GM12872 (cell line): ENCODE results near the gene HEBP2.

ENCODE experiments used
- TF ChIP-seq, protein P1 (sequence below): IDR thresholded peaks from 3 replicates; pipeline ENCODE4 v1.5.1; 2011; ENCODE audit warnings: low read depth, mild to moderate bottlenecking, low read length, moderate library complexity; ENCODE audit not compliant: insufficient read depth

The HEBP2 gene, protein sequence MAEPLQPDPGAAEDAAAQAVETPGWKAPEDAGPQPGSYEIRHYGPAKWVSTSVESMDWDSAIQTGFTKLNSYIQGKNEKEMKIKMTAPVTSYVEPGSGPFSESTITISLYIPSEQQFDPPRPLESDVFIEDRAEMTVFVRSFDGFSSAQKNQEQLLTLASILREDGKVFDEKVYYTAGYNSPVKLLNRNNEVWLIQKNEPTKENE

DNA sequence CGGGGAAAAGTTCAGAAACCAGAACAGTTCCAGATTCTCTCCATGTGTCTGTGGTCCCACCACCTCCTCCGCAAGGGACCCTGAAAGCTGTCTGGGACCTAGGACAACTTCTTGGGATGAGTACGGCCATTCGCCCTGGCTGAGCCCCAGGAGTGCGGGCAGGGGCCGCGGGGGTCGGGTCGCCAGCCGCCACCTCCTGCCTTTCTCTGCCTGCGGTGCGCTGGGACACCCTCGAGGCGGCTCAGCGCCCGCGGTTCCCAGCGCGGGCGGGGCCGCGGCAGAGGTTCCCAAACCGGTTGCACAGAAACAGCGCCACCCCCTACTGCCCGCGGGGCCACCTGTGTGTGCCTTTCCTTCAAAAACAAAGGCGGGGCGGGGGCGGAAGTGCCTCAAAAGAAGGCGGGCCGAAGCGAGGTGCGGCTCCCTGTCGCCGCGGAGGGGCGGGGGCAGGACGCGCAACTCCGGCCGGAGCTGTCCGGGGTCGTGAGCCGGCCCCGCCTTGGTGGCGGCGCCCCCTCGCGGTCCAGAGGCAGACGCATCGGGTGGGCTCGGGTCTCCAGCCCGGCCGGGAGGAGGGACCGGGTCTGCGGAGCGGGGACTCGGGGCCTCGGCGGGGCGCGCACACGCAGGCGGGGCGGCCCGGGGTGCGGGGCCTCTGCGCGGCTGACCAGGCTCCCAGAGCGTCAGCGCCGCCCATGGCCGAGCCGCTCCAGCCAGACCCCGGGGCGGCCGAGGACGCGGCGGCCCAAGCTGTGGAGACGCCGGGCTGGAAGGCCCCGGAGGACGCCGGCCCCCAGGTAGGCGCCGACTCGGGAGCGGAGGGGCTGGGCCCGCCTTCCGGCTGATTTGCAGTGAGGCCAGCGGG is at the start of gene HEBP2:
Gene HEBP2, plus strand, starts transcription at position 423 of the 865 bp plus-strand sequence. Its CDS starts 273 bp downstream, at position 696.
- TF ChIP-seq, protein P1, sequence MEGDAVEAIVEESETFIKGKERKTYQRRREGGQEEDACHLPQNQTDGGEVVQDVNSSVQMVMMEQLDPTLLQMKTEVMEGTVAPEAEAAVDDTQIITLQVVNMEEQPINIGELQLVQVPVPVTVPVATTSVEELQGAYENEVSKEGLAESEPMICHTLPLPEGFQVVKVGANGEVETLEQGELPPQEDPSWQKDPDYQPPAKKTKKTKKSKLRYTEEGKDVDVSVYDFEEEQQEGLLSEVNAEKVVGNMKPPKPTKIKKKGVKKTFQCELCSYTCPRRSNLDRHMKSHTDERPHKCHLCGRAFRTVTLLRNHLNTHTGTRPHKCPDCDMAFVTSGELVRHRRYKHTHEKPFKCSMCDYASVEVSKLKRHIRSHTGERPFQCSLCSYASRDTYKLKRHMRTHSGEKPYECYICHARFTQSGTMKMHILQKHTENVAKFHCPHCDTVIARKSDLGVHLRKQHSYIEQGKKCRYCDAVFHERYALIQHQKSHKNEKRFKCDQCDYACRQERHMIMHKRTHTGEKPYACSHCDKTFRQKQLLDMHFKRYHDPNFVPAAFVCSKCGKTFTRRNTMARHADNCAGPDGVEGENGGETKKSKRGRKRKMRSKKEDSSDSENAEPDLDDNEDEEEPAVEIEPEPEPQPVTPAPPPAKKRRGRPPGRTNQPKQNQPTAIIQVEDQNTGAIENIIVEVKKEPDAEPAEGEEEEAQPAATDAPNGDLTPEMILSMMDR: peak; percentile 37; the same call in 2 of the 3 replicates

DNA sequence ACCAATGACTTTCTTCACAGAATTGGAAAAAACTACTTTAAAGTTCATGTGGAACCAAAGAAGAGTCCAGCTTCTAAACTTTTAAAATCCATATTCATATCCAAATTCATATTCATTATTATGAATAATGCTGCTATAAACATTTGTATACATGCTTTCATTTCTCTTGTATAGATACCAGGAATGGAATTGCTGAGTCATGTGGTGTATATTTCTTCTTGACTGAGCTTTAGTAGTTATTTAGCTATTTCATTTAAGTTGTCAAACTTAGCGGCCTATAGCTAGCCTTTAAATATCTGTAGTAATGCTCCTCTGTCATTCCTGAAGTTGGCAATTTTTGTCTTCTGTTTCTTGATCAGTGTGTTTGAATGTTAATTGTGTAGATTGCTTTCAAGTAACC is 46.1 kb upstream of the HEBP2 start:
- TF ChIP-seq, protein P1: no peak

DNA sequence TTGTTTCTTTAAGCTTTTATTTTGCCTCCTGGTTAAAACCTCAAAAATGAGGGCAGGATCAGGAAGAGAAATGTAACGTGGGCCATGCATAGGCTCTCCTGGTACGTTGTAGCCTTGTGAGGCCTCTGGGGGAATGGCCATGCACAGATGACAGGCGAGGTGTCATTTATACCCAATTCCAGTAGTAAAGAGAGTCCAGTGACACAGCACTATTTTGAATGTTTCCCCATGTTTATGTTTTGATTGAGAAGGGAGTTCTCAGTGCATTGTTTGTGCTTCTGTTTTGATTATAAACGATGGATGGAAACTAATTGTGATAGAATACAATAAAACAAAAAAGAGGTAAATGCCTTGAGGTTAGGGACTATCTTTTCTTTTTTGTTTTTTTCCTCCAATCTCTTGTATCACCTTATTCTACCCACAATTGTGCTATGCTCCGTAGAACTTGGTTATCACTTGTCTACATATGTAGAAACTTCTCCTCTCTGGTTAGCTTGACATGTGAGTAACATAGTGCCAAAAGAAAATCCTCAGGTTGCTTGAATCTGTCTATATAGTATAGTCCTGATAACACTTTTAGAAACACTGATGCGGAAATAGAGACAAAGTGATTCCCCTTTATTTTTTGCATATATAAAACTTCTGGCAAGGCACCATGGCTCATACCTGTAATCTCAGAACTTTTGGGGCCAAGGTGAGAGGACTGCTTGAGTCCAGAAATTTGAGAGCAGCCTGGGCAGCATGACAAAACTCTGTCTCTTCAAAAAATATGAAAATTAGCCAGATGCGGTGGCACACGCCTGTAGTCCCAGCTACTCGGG is 33.2 kb upstream of the HEBP2 start:
- TF ChIP-seq, protein P1: no peak

DNA sequence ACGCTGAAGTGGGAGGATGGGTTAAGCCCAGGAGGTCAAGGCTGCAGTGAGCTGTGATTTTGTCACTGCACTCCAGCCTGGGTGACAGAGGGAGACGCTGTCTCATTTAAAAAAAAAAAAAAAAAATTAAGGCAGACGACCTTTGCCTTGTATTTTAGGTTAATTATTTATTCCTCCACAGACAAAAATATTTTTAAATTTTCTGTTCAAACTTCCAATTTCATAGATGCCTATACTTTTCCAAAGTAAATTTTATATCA is 32.6 kb upstream of the HEBP2 start:
- TF ChIP-seq, protein P1: no peak

DNA sequence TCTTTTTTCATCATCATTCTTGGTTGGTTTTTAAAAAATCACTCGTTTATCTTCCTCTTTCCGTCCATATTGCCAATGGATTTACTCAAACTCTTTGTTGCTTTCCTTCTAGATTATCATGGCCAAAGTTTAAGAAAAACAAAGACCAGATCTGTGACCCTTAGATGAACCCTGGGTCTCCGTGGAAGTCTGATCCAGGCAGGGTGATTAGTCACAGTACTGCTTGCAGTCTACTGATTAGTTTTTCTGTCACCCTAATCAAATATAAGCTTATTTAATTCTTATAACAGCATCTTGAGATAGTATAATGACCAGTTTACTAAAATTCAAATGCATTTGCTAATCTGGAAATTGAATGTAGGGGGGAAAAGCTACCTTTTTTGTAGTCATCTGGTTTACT is 32.3 kb upstream of the HEBP2 start:
- TF ChIP-seq, protein P1: no peak

DNA sequence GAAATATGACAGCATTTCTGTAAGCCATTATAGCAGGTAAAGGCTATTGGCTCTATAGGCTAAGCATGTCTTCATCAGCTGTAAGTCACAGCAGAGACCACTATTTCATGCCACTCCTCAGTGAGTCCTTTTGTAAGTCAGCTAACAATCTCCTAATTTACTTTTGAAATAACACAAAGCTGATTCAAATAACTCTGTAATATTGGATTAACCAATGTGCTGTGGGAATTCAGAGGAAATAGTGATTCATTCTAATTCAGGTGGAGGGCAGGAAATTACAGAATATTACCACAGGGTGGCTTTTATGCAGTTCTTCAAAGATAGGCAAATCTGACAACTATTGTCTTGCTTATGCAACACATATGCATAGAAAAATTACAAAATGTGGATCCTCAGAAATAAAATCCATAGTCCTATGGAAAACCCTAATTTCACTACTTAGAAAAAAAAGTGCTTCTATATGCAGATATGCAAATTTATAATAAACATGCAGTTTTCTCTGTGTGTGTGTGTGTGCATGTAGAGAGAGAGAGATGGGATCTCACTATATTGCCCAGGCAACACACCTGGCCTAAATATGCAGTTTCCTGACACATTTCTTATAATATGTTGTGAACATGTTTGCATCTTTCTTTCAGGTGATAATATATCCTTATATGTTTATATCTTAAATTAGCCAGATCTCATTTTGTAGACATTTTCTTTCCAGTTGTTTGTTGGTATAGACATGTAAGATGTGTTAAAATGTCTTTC is 31.1 kb upstream of the HEBP2 start:
- TF ChIP-seq, protein P1: no peak
